GM12864 (cell line): Measurements from ENCODE around the gene MICALL1.

Experiments used
- DNase-seq: peaks from one replicate; pipeline ENCODE4 v3.0.0-alpha.2; 2011; ENCODE audit warnings: low read depth
- H3K4me3 ChIP-seq: 2 replicates; pipeline ENCODE4 v1.5.1; 2011; ENCODE audit warnings: mild to moderate bottlenecking, low read depth, low read length, control low read depth
- CTCF ChIP-seq: IDR thresholded peaks from 2 replicates; pipeline ENCODE4 v1.5.1; 2011; ENCODE audit warnings: low read depth, mild to moderate bottlenecking, moderate library complexity, low read length, control low read depth, inconsistent platforms; ENCODE audit errors: missing control alignments

Gene MICALL1

GRCh38 chr22:37913233-37913721, 7.2 kb downstream of the MICALL1 start:
- no peak for DNase-seq
- no peak overlapping the region for H3K4me3 ChIP-seq
- TF ChIP-seq CTCF, result no peak

GRCh38 chr22:37916311-37916710, 10.2 kb downstream of the MICALL1 start:
- DNase-seq, result no peak
- TF ChIP-seq CTCF, result no peak
- no peak overlapping the region for H3K4me3 ChIP-seq

GRCh38 chr22:37917874-37918548, 11.9 kb downstream of the MICALL1 start:
- TF ChIP-seq CTCF, result no peak
- DNase-seq, result no peak
- H3K4me3 ChIP-seq, result no peak overlapping the region

- TF ChIP-seq CTCF, result no peak
- no peak overlapping the region for H3K4me3 ChIP-seq
- no peak for DNase-seq
Measured at GRCh38 chr22:37918580-37919270, 12.6 kb downstream of the MICALL1 start.

GRCh38 chr22:37920126-37920525, 14.0 kb downstream of the MICALL1 start:
- no peak for DNase-seq
- TF ChIP-seq CTCF, result no peak
- no peak overlapping the region for H3K4me3 ChIP-seq

- TF ChIP-seq CTCF, result no peak
- H3K4me3 ChIP-seq, result no peak overlapping the region
- DNase-seq, result no peak
Measured at GRCh38 chr22:37922191-37922590, 16.1 kb downstream of the MICALL1 start.
